Endothelial cell of umbilical vein (primary cell): ENCODE measurements around the gene ZMYM4. TPM values are rescaled to one million over a fixed set of nuclear protein-coding genes. Genes with fewer than 3 reads are reported as not detected.
A peak's percentile ranks its signal among the peaks of the same experiment; 100 is the strongest.

Experiments
- BruUV-seq: library from RNA; stranded (reverse); fragments of 400-500 nt; replicated peaks from 2 replicates; lab custom pipeline; 2021; lab: Mats Ljungman, UMichigan
- CTCF ChIA-PET: fragments of 300-600, 350-600 bp; sonication (Branson Sonifier 250); formaldehyde crosslinking; loops from one replicate; lab custom pipeline; 2021; ENCODE audit warnings: antibody characterized with exemption, inconsistent platforms; lab: Charles Lee
- POLR2A ChIA-PET: fragments of 300-600, 350-600 bp; sonication (Branson Sonifier 250); formaldehyde crosslinking; loops from one replicate; lab custom pipeline; 2021; ENCODE audit warnings: antibody characterized with exemption, inconsistent platforms; lab: Charles Lee
- DNase-seq: peaks from one replicate; pipeline ENCODE4 v3.0.0-alpha.2; 2011; ENCODE audit warnings: low read depth, low spot score
- FAIRE-seq: peaks from 2 replicates; lab custom pipeline; 2011; peaks lifted over from hg19 to GRCh38; lab: Jason Lieb, UNC
- H2AFZ ChIP-seq: 2 replicates; pipeline ENCODE4 v1.6.0; 2012; ENCODE audit warnings: low read depth, low read length, control low read depth, inconsistent platforms
- H3K27ac ChIP-seq: 2 replicates; pipeline ENCODE4 v1.5.1; 2011; ENCODE audit warnings: low read depth, mild to moderate bottlenecking, control low read depth, low read length, moderate library complexity; ENCODE audit not compliant: insufficient read depth
- H3K27me3 ChIP-seq, 2 experiments: 2 replicates each; pipeline versions ENCODE4 v1.6.0 to v1.6.1; 2011; ENCODE audit warnings: low read length in 2 of 2, mixed read lengths in 1 of 2; ENCODE audit not compliant: control insufficient read depth in 2 of 2, insufficient read depth in 2 of 2
- H3K36me3 ChIP-seq, 2 experiments: 2 replicates in 1 of 2; 3 replicates in 1 of 2; pipeline ENCODE4 v1.5.1; 2011; ENCODE audit warnings: low read length in 2 of 2, mild to moderate bottlenecking in 1 of 2, moderate library complexity in 1 of 2; ENCODE audit not compliant: control insufficient read depth in 2 of 2, insufficient read depth in 2 of 2; ENCODE audit errors: extremely low read depth in 1 of 2
- H3K4me1 ChIP-seq: 3 replicates; pipeline ENCODE4 v1.5.1; 2011; ENCODE audit warnings: mild to moderate bottlenecking, low read length; ENCODE audit not compliant: control insufficient read depth, insufficient read depth; ENCODE audit errors: extremely low read depth
- H3K4me2 ChIP-seq: 2 replicates; pipeline ENCODE4 v1.6.1; 2011; ENCODE audit warnings: low read length, control low read depth, mixed read lengths; ENCODE audit not compliant: insufficient read depth
- H3K4me3 ChIP-seq, 3 experiments: fragments of 200-600 bp in 1 of 3; sonication (generic), shearing (Covaris generic) in 1 of 3; replicated peaks in 1 of 3; 2 replicates each; pipeline ENCODE4 v1.5.1; 2011 to 2016; ENCODE audit warnings: control low read depth in 3 of 3, low read length in 3 of 3, mild to moderate bottlenecking in 2 of 3, inconsistent platforms in 1 of 3, low read depth in 1 of 3, moderate library complexity in 1 of 3; ENCODE audit not compliant: insufficient read depth in 1 of 3
- H3K79me2 ChIP-seq: 2 replicates; pipeline ENCODE4 v1.6.0; 2012; ENCODE audit warnings: low read length, inconsistent platforms; ENCODE audit not compliant: control insufficient read depth, insufficient read depth
- H3K9ac ChIP-seq: replicated peaks from 2 replicates; pipeline ENCODE3; 2011; ENCODE audit warnings: low read length, control low read depth; ENCODE audit not compliant: insufficient read depth; ENCODE audit errors: extremely low read depth
- H3K9me1 ChIP-seq: replicated peaks from 3 replicates; pipeline ENCODE4 v1.6.0; 2011; ENCODE audit warnings: mild to moderate bottlenecking, low read length; ENCODE audit not compliant: control insufficient read depth, insufficient read depth; ENCODE audit errors: extremely low read depth
- H3K9me3 ChIP-seq: replicated peaks from 2 replicates; pipeline ENCODE4 v1.5.1; 2012; ENCODE audit warnings: low read length, inconsistent platforms; ENCODE audit not compliant: control insufficient read depth, insufficient read depth
- H4K20me1 ChIP-seq: replicated peaks from 2 replicates; pipeline ENCODE3; 2011; ENCODE audit warnings: mild to moderate bottlenecking, low read length; ENCODE audit not compliant: control insufficient read depth, insufficient read depth; ENCODE audit errors: extremely low read depth
- EZH2 ChIP-seq: IDR thresholded peaks from 2 replicates; pipeline ENCODE4 v1.6.1; 2012; ENCODE audit warnings: borderline replicate concordance, low read depth, mild to moderate bottlenecking, moderate library complexity, low read length, inconsistent platforms; ENCODE audit not compliant: severe bottlenecking
- FOS ChIP-seq: IDR thresholded peaks from 2 replicates; pipeline ENCODE4 v1.6.1; 2011; ENCODE audit warnings: mild to moderate bottlenecking, low read length, moderate library complexity, borderline replicate concordance; ENCODE audit not compliant: insufficient read depth
- GATA2 ChIP-seq: IDR thresholded peaks from 2 replicates; pipeline ENCODE4 v1.7.0; 2011; ENCODE audit warnings: low read depth, mild to moderate bottlenecking, moderate library complexity, mixed read lengths, low read length; ENCODE audit not compliant: insufficient read length, insufficient read depth
- JUN ChIP-seq: IDR thresholded peaks from 2 replicates; pipeline ENCODE4 v1.6.1; 2011; ENCODE audit warnings: borderline replicate concordance, low read depth; ENCODE audit not compliant: insufficient read length, insufficient read depth
- MYC ChIP-seq: IDR thresholded peaks from one replicate; pipeline ENCODE4 v1.6.1; 2011; ENCODE audit warnings: mild to moderate bottlenecking, low read depth, low read length
- POLR2A ChIP-seq: IDR thresholded peaks from 2 replicates; pipeline ENCODE4 v1.6.1; 2012; ENCODE audit warnings: low read depth, mild to moderate bottlenecking, control low read depth, low read length
- POLR2AphosphoS5 ChIP-seq: IDR thresholded peaks from 2 replicates; pipeline ENCODE4 v1.6.1; 2012; ENCODE audit warnings: low read depth, mild to moderate bottlenecking, control low read depth, low read length, moderate library complexity; ENCODE audit not compliant: insufficient read depth
- dilution Hi-C: fragments of 300-500 bp; cut with MboI; formaldehyde crosslinking; loops from one replicate; pipeline ENCODE4 v1.15.0; 2019; ENCODE audit warnings: low sequenced_read_pairs; ENCODE audit not compliant: extremely low pct_ligation_motif_present
- intact Hi-C: fragments of 100-400 bp; cut with micrococcal nuclease; formaldehyde crosslinking; loops from one replicate; pipeline ENCODE4 v1.10.0; 2022
- polyA plus RNA-seq, 4 experiments: library from polyadenylated mRNA; depleted of rRNA in 3 of 4; stranded (reverse) in 3 of 4; unstranded in 1 of 4; fragments of >200 nt; gene quantifications; 2 replicates each; pipeline versions ENCODE4 v1.2.1 to v1.2.3, GENCODE V29; 2011 to 2012; ENCODE audit warnings: missing spikeins in 1 of 4
- total RNA-seq: library from RNA; stranded (reverse); gene quantifications from 2 replicates; pipeline ENCODE4 v1.2.3, GENCODE V29; 2021
- TF ChIP-seq, protein P1 (sequence below), 2 donors: IDR thresholded peaks; 1 replicate in 1 of 2; 2 replicates in 1 of 2; pipeline ENCODE4 v1.5.1; 2011; ENCODE audit warnings: low read length in 2 of 2, mild to moderate bottlenecking in 2 of 2, moderate library complexity in 2 of 2, control low read depth in 1 of 2, inconsistent platforms in 1 of 2, low read depth in 1 of 2; ENCODE audit not compliant: insufficient read depth in 1 of 2; ENCODE audit errors: extremely low read depth in 1 of 2
- TF ChIP-seq, protein P2 (sequence below): IDR thresholded peaks from 2 replicates; pipeline ENCODE4 v1.6.1; 2011; ENCODE audit not compliant: insufficient read depth, insufficient read length

The ZMYM4 gene
- total and polyA plus RNA-seq, 2 donors (not counting 3 experiments of a cell fraction or from before 2014, with no cell fraction given): 15.3 to 65.0 TPM

- dilution Hi-C loops (no loop called here), intact Hi-C loops (loop anchor here (1.0 kb wide), 1 partner anchor 263 kb away; no protein-coding TSS in a partner anchor)
- no peak overlapping the region for H3K4me2 ChIP-seq
These were observed 183.7 kb downstream of the ZMYM4 start for GRCh38 chr1:35452106-35452774.

More at GRCh38 chr1:35452106-35452774, 183.7 kb downstream of the ZMYM4 start:
- POLR2A ChIA-PET: interaction anchor here (3.6 kb wide), 1 partner anchor 105 kb away, joined by 15 read pairs; the partner anchor contains the start of genes KIAA0319L and NCDN
- Histone ChIP-seq H3K27ac (no peak overlapping the region), H3K27me3 (no peaks in the 10 kb centered on the region), H3K79me2 (no peaks in the 10 kb centered on the region), H2AFZ (no peak overlapping the region), H3K9me1 (no peaks in the 10 kb centered on the region), H4K20me1 (peaks cover under 1% of the 10 kb centered on the region), H3K9me3 (no peaks in the 10 kb centered on the region), H3K9ac (no peak overlapping the region), H3K36me3 (peaks cover 3 to 8% of the 10 kb centered on the region in 2 experiments), H3K4me1 (peaks cover 19% of the 10 kb centered on the region), H3K4me3 (no peak overlapping the region)
- no TSS peak for BruUV-seq
- DNase-seq (peak; percentile 85), FAIRE-seq (peak; percentile 92)
- CTCF ChIA-PET: interaction anchor here (0.9 to 10.0 kb wide), 28 partner anchors 12 to 555 kb away, joined by 3 to 363 read pairs (median 6); partner anchors contain the start of genes CLSPN, KIAA0319L and NCDN
- TF ChIP-seq, protein P1, sequence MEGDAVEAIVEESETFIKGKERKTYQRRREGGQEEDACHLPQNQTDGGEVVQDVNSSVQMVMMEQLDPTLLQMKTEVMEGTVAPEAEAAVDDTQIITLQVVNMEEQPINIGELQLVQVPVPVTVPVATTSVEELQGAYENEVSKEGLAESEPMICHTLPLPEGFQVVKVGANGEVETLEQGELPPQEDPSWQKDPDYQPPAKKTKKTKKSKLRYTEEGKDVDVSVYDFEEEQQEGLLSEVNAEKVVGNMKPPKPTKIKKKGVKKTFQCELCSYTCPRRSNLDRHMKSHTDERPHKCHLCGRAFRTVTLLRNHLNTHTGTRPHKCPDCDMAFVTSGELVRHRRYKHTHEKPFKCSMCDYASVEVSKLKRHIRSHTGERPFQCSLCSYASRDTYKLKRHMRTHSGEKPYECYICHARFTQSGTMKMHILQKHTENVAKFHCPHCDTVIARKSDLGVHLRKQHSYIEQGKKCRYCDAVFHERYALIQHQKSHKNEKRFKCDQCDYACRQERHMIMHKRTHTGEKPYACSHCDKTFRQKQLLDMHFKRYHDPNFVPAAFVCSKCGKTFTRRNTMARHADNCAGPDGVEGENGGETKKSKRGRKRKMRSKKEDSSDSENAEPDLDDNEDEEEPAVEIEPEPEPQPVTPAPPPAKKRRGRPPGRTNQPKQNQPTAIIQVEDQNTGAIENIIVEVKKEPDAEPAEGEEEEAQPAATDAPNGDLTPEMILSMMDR (IDR thresholded peaks at IDR 0.05; ENCODE audit: extremely low read depth in 1 of 2, insufficient read depth in 1 of 2, low read depth in 1 of 2, low read length in 2 of 2): peak in 1 of 2 donors; percentile 35
- TF ChIP-seq, protein P2, sequence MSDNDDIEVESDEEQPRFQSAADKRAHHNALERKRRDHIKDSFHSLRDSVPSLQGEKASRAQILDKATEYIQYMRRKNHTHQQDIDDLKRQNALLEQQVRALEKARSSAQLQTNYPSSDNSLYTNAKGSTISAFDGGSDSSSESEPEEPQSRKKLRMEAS: peak; percentile 38
- TF ChIP-seq MYC (no peak), GATA2 (no peak), FOS (no peak), POLR2A (no peak), JUN (no peak), EZH2 (no peak), POLR2AphosphoS5 (no peak)
